ENCODE measurements around the gene KPNA3. TPM values are rescaled to one million over a fixed set of nuclear protein-coding genes. Genes with fewer than 3 reads are reported as not detected.
A peak's percentile ranks its signal among the peaks of the same experiment; 100 is the strongest.

KPNA3 gene
- total and polyA plus RNA-seq, 4 donors = 10.9 to 22.0 (median 16.6) TPM

DNA sequence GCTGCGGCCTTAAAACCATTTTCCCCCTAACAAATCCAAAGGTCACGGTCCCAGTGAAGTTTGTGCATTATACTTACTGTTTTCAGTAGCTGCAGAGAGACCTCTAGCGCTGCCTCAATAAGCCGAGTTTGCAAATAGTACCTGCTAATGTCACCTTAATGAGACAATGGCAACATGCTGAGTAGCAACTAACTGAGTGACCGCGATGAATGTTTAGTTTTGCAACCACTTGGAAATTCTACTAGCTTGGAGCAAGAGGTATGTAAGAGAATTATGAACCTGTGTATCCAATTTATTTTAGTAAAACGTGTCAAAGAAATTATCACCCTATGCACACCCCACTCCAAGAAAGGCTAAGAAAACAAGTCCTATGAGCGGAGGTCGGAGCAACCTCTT is 1.2 kb downstream of the KPNA3 start (continued):
- peak; percentile 60 to 67 for TF ChIP-seq HNF4A (conservative IDR thresholded peaks at IDR 0.05)
- TF ChIP-seq, protein P1, sequence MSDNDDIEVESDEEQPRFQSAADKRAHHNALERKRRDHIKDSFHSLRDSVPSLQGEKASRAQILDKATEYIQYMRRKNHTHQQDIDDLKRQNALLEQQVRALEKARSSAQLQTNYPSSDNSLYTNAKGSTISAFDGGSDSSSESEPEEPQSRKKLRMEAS (IDR thresholded peaks at IDR 0.05) = no peak
- no peak for TF ChIP-seq FOXA2 (IDR thresholded peaks at IDR 0.05)
- TF ChIP-seq NR2F2 (IDR thresholded peaks at IDR 0.05) = no peak
- TF ChIP-seq HNF4G (IDR thresholded peaks at IDR 0.05) = peak; percentile 39
- peak; percentile 70 for TF ChIP-seq YY1 (IDR thresholded peaks at IDR 0.05)
- TF ChIP-seq RAD21 (IDR thresholded peaks at IDR 0.05) = peak; percentile 78 to 79

DNA sequence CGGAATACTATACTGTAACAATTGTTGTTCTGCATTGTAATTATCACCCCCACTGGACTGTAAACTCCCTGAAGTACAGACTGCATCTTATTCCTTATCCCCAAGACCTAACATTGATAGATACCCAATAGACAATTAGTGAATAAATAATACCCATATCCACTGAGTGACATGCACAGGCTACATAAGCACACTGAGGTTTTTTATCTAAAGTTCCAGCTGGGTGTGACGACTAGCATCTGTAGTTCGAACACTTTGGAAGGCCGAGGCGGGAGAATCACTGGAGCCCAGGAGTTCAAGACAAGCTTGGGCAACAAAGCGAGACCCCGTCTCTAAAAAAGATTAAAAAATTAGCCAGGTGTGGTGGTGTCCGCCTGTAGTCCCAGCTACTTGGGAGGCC is 2.5 kb downstream of the KPNA3 start:
- no peak for DNase-seq (ENCODE audit: low spot score)
- WGBS = 98% methylated on average over 8 of the region's 8 CpGs
- Histone ChIP-seq H3K27me3 (ENCODE audit: control insufficient read depth in 4 of 4, insufficient read depth in 4 of 4, low read length in 3 of 4) (no peaks in the 10 kb centered on the region), H3K27ac (ENCODE audit: low read depth in 1 of 2, low read length in 2 of 2) (no peak overlapping the region), H3K4me1 (ENCODE audit: control insufficient read depth in 4 of 4, insufficient read depth in 4 of 4, low read length in 3 of 4) (peaks cover 5 to 15% (median 8%) of the 10 kb centered on the region in 4 donors), H3K4me3 (ENCODE audit: low read depth in 1 of 3, low read length in 3 of 3) (no peak overlapping the region), H3K36me3 (ENCODE audit: control insufficient read depth in 4 of 4, insufficient read depth in 3 of 4, low read depth in 1 of 4, low read length in 3 of 4) (no peaks in the 10 kb centered on the region), H3K9me3 (ENCODE audit: control insufficient read depth in 4 of 4, low read length in 3 of 4) (no peaks in the 10 kb centered on the region), H3K9ac (ENCODE audit: low read depth in 1 of 2, low read length in 2 of 2) (peak overlapping the region in 1 of 2 donors; percentile 7)
- TF ChIP-seq, protein P2, sequence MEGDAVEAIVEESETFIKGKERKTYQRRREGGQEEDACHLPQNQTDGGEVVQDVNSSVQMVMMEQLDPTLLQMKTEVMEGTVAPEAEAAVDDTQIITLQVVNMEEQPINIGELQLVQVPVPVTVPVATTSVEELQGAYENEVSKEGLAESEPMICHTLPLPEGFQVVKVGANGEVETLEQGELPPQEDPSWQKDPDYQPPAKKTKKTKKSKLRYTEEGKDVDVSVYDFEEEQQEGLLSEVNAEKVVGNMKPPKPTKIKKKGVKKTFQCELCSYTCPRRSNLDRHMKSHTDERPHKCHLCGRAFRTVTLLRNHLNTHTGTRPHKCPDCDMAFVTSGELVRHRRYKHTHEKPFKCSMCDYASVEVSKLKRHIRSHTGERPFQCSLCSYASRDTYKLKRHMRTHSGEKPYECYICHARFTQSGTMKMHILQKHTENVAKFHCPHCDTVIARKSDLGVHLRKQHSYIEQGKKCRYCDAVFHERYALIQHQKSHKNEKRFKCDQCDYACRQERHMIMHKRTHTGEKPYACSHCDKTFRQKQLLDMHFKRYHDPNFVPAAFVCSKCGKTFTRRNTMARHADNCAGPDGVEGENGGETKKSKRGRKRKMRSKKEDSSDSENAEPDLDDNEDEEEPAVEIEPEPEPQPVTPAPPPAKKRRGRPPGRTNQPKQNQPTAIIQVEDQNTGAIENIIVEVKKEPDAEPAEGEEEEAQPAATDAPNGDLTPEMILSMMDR (IDR thresholded peaks at IDR 0.05; ENCODE audit: low read depth, low read length, missing input control) = no peak
- TF ChIP-seq FOXA1 (IDR thresholded peaks at IDR 0.05) = no peak
- TF ChIP-seq, protein P3, sequence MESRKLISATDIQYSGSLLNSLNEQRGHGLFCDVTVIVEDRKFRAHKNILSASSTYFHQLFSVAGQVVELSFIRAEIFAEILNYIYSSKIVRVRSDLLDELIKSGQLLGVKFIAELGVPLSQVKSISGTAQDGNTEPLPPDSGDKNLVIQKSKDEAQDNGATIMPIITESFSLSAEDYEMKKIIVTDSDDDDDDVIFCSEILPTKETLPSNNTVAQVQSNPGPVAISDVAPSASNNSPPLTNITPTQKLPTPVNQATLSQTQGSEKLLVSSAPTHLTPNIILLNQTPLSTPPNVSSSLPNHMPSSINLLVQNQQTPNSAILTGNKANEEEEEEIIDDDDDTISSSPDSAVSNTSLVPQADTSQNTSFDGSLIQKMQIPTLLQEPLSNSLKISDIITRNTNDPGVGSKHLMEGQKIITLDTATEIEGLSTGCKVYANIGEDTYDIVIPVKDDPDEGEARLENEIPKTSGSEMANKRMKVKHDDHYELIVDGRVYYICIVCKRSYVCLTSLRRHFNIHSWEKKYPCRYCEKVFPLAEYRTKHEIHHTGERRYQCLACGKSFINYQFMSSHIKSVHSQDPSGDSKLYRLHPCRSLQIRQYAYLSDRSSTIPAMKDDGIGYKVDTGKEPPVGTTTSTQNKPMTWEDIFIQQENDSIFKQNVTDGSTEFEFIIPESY (IDR thresholded peaks at IDR 0.05) = no peak
- no peak for TF ChIP-seq JUND (IDR thresholded peaks at IDR 0.05)
- no peak for TF ChIP-seq RAD21 (IDR thresholded peaks at IDR 0.05)
- TF ChIP-seq HNF4A (conservative IDR thresholded peaks at IDR 0.05) = no peak
- TF ChIP-seq HNF4G (IDR thresholded peaks at IDR 0.05) = no peak
- TF ChIP-seq, protein P1 (IDR thresholded peaks at IDR 0.05) = no peak
- TF ChIP-seq TAF1 (conservative IDR thresholded peaks at IDR 0.05) = no peak
- no peak for TF ChIP-seq FOXA2 (IDR thresholded peaks at IDR 0.05)
- TF ChIP-seq RXRA (IDR thresholded peaks at IDR 0.05) = no peak
- no peak for TF ChIP-seq GABPA (IDR thresholded peaks at IDR 0.05 in 1 of 2, conservative IDR thresholded peaks at IDR 0.05 in 1 of 2)
- TF ChIP-seq, protein P4, sequence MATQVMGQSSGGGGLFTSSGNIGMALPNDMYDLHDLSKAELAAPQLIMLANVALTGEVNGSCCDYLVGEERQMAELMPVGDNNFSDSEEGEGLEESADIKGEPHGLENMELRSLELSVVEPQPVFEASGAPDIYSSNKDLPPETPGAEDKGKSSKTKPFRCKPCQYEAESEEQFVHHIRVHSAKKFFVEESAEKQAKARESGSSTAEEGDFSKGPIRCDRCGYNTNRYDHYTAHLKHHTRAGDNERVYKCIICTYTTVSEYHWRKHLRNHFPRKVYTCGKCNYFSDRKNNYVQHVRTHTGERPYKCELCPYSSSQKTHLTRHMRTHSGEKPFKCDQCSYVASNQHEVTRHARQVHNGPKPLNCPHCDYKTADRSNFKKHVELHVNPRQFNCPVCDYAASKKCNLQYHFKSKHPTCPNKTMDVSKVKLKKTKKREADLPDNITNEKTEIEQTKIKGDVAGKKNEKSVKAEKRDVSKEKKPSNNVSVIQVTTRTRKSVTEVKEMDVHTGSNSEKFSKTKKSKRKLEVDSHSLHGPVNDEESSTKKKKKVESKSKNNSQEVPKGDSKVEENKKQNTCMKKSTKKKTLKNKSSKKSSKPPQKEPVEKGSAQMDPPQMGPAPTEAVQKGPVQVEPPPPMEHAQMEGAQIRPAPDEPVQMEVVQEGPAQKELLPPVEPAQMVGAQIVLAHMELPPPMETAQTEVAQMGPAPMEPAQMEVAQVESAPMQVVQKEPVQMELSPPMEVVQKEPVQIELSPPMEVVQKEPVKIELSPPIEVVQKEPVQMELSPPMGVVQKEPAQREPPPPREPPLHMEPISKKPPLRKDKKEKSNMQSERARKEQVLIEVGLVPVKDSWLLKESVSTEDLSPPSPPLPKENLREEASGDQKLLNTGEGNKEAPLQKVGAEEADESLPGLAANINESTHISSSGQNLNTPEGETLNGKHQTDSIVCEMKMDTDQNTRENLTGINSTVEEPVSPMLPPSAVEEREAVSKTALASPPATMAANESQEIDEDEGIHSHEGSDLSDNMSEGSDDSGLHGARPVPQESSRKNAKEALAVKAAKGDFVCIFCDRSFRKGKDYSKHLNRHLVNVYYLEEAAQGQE (IDR thresholded peaks at IDR 0.05) = no peak

Data from liver (tissue), 9 donors.